Esophagus muscularis mucosa (tissue), 4 donors: Measurements from ENCODE around the gene TGM6.

Experiments used
- CTCF ChIP-seq, 3 experiments: fragments of 200-600 bp in 2 of 3; fragments of 450-650 bp in 1 of 3; sonication (generic) in 2 of 3; IDR thresholded peaks; one replicate each; pipeline ENCODE4 v1.5.1; 2017 to 2019; ENCODE audit warnings: antibody characterized with exemption in 3 of 3, mild to moderate bottlenecking in 2 of 3, moderate library complexity in 1 of 3
- EP300 ChIP-seq: sonication (generic); formaldehyde crosslinking; IDR thresholded peaks from one replicate; pipeline ENCODE4 v1.6.1; 2017; ENCODE audit warnings: antibody characterized with exemption
- POLR2A ChIP-seq: fragments of 450-650 bp; IDR thresholded peaks from one replicate; pipeline ENCODE4 v1.6.1; 2017; ENCODE audit warnings: antibody characterized with exemption, moderate library complexity, mild to moderate bottlenecking, low read depth
- POLR2AphosphoS5 ChIP-seq, 2 donors: sonication (generic); formaldehyde crosslinking; IDR thresholded peaks; one replicate each; pipeline ENCODE4 v1.6.1; 2017; ENCODE audit warnings: antibody characterized with exemption in 2 of 2

GRCh38 chr20:2449386-2449785 lies 68.7 kb downstream of the TGM6 start:
- TF ChIP-seq CTCF (IDR thresholded peaks at IDR 0.05) = no peak
- no peak for TF ChIP-seq EP300
- TF ChIP-seq POLR2AphosphoS5 (IDR thresholded peaks at IDR 0.05) = no peak
- TF ChIP-seq POLR2A = no peak
